Stomach (tissue), 4 donors: Measurements from ENCODE around the gene KIF6.

Experiments
- EP300 ChIP-seq: sonication (generic); formaldehyde crosslinking; IDR thresholded peaks from one replicate; pipeline ENCODE4 v1.6.1; 2017; ENCODE audit warnings: antibody characterized with exemption
- POLR2AphosphoS5 ChIP-seq, 3 donors: sonication (generic); formaldehyde crosslinking; IDR thresholded peaks; one replicate each; pipeline ENCODE4 v1.6.1; 2016; ENCODE audit warnings: antibody characterized with exemption in 3 of 3
- TF ChIP-seq, protein P1 (sequence below), 7 experiments: fragments of 450-650 bp in 4 of 7; fragments of 200-600 bp in 3 of 7; sonication (generic) in 3 of 7; IDR thresholded peaks; one replicate each; pipeline ENCODE4 v1.5.1; 2016 to 2019; ENCODE audit warnings: antibody characterized with exemption in 7 of 7, control low read depth in 2 of 7, mild to moderate bottlenecking in 1 of 7

DNA sequence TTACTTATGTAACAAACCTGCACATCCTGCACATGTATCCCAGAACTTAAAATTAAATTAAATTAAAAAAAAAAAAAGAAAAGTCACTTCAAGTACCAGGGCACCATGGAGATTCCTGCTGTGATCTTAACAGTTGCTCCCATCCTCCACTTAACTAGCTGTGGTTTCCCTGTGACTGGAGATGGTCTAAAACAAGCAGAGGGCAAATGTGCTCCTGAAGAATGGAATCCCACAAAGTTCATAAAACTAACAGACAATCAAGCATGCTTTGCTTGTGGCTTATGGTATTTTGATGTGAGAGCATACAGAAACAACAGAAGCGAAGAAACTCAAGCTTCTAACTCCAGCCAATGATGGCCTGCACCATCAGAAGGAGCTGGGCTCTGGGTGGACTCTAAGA is 249.1 kb downstream of the KIF6 start:
- TF ChIP-seq POLR2AphosphoS5 (IDR thresholded peaks at IDR 0.05) (no peak), EP300 (no peak)
- TF ChIP-seq, protein P1, sequence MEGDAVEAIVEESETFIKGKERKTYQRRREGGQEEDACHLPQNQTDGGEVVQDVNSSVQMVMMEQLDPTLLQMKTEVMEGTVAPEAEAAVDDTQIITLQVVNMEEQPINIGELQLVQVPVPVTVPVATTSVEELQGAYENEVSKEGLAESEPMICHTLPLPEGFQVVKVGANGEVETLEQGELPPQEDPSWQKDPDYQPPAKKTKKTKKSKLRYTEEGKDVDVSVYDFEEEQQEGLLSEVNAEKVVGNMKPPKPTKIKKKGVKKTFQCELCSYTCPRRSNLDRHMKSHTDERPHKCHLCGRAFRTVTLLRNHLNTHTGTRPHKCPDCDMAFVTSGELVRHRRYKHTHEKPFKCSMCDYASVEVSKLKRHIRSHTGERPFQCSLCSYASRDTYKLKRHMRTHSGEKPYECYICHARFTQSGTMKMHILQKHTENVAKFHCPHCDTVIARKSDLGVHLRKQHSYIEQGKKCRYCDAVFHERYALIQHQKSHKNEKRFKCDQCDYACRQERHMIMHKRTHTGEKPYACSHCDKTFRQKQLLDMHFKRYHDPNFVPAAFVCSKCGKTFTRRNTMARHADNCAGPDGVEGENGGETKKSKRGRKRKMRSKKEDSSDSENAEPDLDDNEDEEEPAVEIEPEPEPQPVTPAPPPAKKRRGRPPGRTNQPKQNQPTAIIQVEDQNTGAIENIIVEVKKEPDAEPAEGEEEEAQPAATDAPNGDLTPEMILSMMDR (IDR thresholded peaks at IDR 0.05), result no peak
